HG03103 (cell line): ENCODE data around the gene EFHD2.
"Not testable (repeated sequence)": the region's sequence is repeated elsewhere in the genome, so short reads cannot be mapped to it uniquely, and the experiment has no call there.

Experiments used
- ATAC-seq: cut with Tn5 transposase; IDR thresholded peaks from one replicate; pipeline ENCODE4 v1.9.1; 2021; ENCODE audit warnings: low read depth; ENCODE audit not compliant: unreplicated experiment

Gene EFHD2

DNA sequence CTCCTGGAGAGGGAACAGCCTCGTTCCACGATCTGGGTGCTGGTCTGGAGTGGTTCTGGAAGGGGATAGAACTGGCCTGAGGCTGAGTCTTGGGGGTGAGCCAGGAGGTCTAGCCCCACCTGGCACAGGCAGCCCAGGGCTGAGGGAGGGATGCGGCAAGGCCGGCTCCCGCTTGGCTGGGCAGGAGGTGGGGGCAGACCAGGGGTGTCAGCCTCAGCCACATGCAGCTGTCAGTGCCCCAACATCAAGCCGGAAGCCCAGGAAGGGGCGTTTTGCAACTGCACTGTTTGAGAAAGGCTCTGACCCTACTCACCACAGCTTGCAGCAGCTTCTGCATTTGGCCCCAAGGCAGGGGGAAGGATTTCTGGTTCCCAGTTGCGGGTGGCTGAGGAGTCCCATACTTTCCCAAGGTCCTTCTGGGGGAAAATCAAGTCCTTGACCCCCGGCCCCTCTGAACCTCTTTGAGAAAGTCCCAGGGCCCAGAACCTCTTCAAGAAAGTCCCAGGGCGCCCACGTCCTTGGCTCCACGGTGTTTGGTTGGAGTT lies 2.0 kb downstream of the EFHD2 start:
- peak; percentile 44 for ATAC-seq

DNA sequence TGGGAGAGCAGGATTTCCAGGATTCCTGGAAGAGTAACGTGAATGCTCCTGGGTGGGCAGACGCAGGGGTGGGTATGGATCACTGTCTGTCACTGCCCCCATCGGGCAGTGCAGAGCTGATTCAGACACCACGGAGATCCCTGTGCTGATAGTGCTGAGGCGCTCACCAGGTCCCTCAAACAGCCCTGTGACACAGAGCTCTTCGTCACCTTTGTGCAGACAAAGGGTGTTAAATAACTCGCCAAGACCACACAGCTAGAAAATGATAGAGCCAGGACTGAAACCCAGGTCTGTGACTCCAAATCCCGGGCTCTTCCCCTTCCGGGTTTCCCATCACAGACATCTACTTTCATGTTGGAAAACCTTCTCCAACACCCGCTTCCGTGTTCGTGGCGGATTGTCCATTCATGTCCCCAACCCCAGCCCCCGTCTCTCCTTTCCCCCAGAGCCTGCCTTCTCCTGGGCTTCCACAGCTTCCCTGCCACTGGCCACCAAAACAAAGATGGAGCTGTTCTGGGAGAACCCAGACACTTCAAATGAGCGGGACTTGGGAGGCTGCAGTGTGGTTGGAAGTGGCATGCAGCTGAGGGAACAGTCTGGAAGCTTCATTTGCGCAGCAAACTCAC lies 2.6 kb downstream of the EFHD2 start:
- no peak for ATAC-seq

DNA sequence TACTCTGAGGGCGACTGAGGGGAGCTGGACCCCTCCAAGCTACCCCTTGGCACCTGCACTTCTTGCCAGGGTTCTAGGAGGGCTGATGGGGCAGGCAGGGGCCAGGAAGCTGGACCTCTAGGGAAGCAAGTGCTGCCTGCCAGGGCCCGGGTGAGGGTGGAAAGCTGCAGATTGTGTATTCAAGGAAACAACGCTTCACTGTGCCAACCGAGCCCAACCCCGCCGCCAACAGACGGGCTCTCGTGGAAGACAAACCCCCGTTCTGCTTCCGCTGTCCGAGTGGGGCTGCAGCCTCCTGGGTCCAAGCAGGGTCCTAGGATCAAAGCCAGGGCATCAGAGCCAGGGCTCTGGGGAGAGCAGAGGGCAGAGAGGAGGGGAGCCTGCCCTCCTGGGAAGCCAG lies 3.2 kb downstream of the EFHD2 start:
- ATAC-seq: no peak

- no peak for ATAC-seq
Measured at GRCh38 chr1:15413563-15414444, 4.1 kb downstream of the EFHD2 start.

DNA sequence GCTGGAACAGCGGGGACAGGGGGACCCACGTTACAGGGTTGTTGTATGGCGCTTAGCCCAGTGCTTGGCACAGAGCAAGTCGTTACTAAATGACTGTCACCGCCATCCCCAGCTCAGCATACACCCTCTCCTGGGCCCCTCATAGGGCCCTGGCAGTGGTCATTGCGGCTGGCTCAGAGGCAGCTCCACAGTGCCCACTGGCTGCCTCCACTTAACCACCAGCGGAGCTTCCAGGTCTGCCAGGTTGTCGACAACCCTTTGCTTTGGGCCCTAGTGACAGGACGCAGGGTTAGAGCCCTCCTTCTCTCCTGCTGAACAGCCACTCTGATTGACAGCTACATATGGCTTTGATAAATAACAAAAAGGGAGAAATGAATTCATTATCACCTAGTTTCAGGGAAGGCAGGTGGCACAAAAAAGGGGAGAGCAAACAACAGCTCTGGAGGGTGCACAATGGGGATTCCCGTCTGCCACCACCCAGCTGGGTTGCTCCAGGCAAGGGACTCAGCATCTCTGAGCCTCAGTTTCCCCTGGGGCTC lies 4.8 kb downstream of the EFHD2 start:
- ATAC-seq: no peak

DNA sequence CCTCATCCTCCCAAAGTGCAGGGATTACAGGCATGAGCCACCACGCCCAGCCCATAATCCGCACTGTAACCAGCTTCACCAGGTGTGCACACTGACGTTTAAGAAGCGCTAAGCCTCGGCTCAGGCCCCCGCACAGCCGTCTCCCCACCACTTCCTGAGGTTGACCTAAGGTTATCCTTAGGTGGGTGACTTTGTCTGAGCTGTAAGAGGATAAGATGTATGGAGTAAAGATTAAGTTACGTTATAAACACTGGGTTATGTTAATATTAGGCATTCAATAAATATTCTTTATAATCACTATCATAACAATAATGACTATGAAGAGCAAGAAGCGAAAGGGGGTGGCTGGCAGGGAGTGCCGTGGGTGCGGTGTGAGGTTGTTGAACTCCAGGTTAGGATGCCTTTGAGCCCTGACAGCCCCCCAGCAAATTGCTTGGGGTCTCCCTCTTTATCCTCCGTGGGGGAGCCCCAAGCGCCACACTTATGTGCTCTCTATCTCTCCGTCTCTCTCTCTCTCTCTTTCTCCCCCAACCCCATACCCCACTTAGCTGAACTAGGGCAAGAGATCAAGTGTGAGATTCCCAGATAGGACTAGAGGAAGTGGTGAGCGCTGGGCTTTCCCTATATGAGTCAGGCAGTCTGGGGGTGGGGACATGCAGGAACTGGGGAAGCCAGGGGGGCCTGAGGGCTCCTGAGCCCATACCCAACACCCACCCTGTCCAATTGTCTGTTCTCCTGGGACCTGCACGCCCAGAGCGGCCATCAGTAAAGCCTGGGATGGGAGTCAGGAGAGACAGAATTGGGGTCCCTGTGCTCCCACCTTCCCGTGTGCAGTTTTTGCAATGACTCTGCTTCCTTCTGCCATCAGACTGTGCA lies 7.6 kb downstream of the EFHD2 start:
- ATAC-seq: peak; percentile 42

GRCh38 chr1:15418806-15419515 lies 9.3 kb downstream of the EFHD2 start:
- ATAC-seq: no peak

- ATAC-seq: no peak
Measured at GRCh38 chr1:15420853-15421465, 11.3 kb downstream of the EFHD2 start.

GRCh38 chr1:15422871-15423270 lies 13.2 kb downstream of the EFHD2 start:
- no peak for ATAC-seq

DNA sequence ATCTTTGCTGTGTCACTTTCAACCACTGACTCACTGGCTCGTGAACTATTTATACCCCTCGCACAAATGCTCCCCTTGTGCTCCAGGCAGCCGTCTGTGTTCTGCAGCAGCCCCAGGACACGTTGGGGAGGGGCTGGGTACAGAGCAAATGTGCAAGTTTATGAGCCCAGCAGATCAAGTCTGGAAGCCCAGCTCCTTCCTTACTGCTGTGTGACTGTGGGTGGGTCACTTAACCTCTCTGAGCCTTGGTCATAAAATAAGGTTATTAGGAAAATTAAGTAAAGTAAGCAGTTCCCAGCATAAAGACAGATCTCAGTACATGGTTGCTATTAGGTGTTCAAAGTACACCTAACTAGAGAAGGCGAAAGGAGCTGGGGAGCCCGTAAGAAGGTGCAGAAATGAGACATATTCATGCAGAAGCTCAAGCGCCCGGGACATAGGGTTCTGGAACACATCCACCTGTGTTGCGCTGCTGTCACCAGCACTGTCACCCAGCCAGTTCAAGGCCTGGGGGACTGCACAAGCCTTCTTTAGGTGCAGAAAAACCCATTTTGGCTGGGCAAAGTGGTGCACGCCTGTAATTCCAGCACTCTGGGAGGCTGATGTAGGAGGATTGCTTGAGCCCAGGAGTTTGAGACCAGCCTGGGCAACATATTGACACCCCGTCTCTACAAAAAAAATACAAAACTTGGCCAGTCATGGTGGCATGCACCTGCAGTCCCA lies 13.8 kb downstream of the EFHD2 start:
- no peak for ATAC-seq

DNA sequence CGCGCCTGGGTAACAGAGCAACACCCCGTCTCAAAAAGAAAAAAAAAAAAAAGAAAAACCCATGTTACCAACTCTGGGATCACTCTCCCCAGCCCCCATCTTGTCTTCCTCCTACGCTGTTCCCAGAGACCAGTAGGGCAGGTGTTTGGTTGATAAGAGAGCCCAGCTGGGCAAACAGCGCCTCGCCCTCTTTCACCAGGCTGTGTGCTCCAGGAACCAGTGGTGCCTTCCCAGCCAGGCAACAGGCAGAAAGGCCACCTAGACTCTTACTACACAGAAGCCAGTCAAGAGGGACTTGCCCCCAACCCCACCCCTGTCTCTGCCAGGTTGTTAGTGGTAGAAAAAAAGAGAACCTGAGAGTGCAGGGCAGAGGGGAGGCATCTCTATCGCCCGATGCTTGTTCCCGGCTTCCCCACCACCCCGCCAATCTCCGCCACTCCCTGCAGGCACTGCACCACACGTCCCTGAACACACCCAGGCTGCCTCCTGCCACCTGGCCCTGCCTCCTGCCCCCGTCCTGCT lies 14.5 kb downstream of the EFHD2 start:
- no peak for ATAC-seq

- ATAC-seq: no peak
Measured at GRCh38 chr1:15424981-15425380, 15.3 kb downstream of the EFHD2 start.

DNA sequence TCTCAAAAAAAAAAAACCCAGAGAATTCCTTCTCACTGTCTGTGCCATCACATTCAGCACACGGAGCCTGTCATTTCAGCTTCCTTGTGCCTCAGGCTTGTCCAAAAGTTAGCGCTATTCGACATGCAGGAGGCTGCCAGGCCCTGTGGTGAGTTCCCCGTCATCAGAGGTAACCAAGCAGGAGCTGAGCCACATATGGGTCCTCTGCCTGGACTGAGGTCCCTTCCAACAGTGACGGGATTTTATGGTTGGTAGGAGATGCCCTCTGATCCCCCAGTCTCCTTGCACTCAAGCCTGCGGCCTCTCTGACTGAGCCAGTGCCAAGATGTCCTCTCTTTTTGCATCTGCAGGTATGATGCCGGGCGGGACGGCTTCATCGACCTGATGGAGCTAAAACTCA lies 15.8 kb downstream of the EFHD2 start:
- ATAC-seq: no peak

DNA sequence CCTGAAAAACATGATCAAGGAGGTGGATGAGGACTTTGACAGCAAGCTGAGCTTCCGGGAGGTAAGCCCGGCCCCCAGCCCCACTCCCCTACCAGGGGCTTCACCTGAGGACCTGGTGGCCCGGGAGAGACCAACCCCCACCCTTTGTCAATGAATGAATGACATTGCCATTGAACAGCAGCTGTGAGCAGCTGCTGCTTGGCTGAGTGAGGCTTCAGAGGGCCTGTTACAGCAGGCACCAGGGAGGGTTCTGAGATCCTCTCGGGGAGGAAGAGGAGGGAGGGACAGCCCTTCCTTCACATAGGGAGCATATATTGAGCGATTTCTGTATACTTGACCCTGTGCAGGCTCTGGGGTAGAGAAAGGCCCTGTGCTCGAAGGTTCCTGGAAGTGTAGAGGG lies 16.3 kb downstream of the EFHD2 start:
- ATAC-seq: no peak

GRCh38 chr1:15426492-15427279 lies 17.0 kb downstream of the EFHD2 start:
- ATAC-seq: no peak

DNA sequence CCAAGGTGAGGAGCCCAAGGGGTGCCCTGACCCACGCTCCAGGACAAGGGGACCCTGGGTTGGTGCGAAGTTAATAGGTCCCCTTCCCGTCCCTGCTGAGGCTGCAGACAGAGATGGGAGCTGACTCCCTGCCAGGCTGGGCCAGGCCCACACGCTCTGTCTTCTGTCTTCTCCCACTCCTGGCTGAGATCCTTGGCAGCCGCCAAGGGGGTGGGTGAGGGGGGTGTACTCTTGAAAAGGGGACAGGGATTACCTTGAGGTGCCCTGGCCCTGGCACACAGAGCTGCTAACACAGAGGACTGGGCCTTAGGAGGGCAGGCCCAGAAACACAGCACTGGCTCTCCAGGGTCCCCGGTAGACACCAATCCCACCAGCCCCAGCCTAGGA lies 17.6 kb downstream of the EFHD2 start:
- ATAC-seq: no peak

DNA sequence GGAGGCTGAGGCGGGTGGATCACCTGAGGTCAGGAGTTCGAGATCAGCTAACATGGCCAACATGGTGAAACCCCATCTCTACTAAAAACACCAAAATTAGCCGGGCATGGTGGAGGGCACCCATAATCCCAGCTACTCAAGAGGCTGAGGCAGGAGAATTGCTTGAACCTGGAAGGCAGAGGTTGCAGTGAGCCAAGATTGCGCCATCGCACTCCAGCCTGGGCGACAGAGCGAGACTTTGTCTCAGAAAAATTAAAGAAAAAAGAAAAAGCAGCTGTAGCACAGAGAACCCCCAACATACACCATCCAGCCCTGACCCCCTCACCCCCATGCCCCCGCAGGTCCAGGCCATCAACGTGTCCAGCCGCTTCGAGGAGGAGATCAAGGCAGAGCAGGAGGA lies 18.6 kb downstream of the EFHD2 start:
- ATAC-seq: not testable (repeated sequence)
